Esophagus squamous epithelium (tissue), 5 donors: ENCODE data around the gene SLC1A2. TPM values are rescaled to one million over a fixed set of nuclear protein-coding genes. Genes with fewer than 3 reads are reported as not detected.

Experiments used
- DNase-seq: peaks from one replicate; lab custom pipeline; 2025; lab: John Stamatoyannopoulos, UW
- H3K27ac ChIP-seq, 4 donors: fragments of 200-600 bp; sonication (generic); one replicate each; pipeline ENCODE4 v1.5.1; 2016 to 2019; ENCODE audit warnings: mild to moderate bottlenecking in 1 of 4
- H3K27me3 ChIP-seq, 4 donors: fragments of 200-600 bp; sonication (generic); 1 replicate in 3 of 4; 2 replicates in 1 of 4; pipeline versions ENCODE4 v1.5.1 to v1.6.0; 2017 to 2021; ENCODE audit warnings: antibody characterized with exemption in 1 of 4
- H3K36me3 ChIP-seq, 3 donors: fragments of 200-600 bp; sonication (generic); one replicate each; pipeline ENCODE4 v1.5.1; 2016 to 2019
- H3K4me1 ChIP-seq, 3 donors: fragments of 200-600 bp; sonication (generic); one replicate each; pipeline ENCODE4 v1.5.1; 2017 to 2019
- H3K4me3 ChIP-seq, 4 donors: fragments of 200-600 bp; sonication (generic); 1 replicate in 3 of 4; 2 replicates in 1 of 4; pipeline ENCODE4 v1.5.1; 2016 to 2019; ENCODE audit warnings: mild to moderate bottlenecking in 2 of 4, moderate library complexity in 1 of 4
- H3K9me3 ChIP-seq, 3 donors: fragments of 200-600 bp; sonication (generic); one replicate each; pipeline ENCODE4 v1.5.1; 2016 to 2019
- POLR2A ChIP-seq, 4 donors: fragments of 450-650 bp; IDR thresholded peaks; one replicate each; pipeline ENCODE4 v1.6.1; 2017; ENCODE audit warnings: antibody characterized with exemption in 4 of 4, mild to moderate bottlenecking in 4 of 4, moderate library complexity in 3 of 4
- WGBS, 2 donors: methylation state at CpG; one replicate each; pipeline ENCODE4 v1.1.5; 2018; 5-methylcytosine and 5-hydroxymethylcytosine counted together
- intact Hi-C: fragments of 100-400 bp; cut with DNase I; formaldehyde crosslinking; loops from one replicate; pipeline ENCODE4 v1.15.0; 2022
- total RNA-seq, 4 donors: library from RNA; depleted of rRNA; stranded (reverse); fragments of >200 nt; gene quantifications; one replicate each; pipeline ENCODE4 v1.1.0, GENCODE V29; 2016
- TF ChIP-seq, protein P1 (sequence below), 6 experiments: fragments of 450-650 bp in 4 of 6; fragments of 200-600 bp in 2 of 6; sonication (generic) in 2 of 6; IDR thresholded peaks; one replicate each; pipeline ENCODE4 v1.5.1; 2016 to 2019; ENCODE audit warnings: antibody characterized with exemption in 6 of 6, mild to moderate bottlenecking in 4 of 6, moderate library complexity in 4 of 6
- donor health status: DM: yes; HTN: yes; CAD: no.

Gene SLC1A2
- total RNA-seq, 4 donors from 2014 or later, result 0.04 to 0.61 (median 0.19) TPM; not detected in 1

DNA sequence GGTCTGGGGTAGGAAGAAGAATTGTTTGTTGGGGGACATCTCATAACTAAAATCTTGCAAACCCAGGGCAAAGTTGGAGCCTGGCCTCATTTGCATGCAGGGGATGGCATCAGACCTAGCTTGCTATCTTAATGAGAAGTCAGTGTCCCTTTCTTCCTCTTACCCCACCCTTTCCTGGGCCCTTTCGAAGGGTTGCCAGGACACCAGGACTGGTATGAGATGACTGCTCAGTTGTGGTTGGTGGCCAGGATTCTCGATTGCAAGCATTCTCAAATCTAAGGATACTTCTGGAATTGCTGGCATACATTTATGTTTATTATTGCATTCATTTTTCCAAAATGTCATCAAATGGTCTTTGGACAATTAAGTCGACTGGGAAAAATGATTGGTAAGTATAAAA, 131.0 kb downstream of the SLC1A2 start:
- H3K27me3 ChIP-seq, result peaks cover 0 to 26% (median 0%) of the 10 kb centered on the region in 4 donors
- peaks cover 0 to 10% (median 3%) of the 10 kb centered on the region in 3 donors for H3K4me1 ChIP-seq
- H3K36me3 ChIP-seq, result no peaks in the 10 kb centered on the region
- H3K9me3 ChIP-seq, result no peaks in the 10 kb centered on the region
- intact Hi-C loops, result no loop called here
- TF ChIP-seq, protein P1, sequence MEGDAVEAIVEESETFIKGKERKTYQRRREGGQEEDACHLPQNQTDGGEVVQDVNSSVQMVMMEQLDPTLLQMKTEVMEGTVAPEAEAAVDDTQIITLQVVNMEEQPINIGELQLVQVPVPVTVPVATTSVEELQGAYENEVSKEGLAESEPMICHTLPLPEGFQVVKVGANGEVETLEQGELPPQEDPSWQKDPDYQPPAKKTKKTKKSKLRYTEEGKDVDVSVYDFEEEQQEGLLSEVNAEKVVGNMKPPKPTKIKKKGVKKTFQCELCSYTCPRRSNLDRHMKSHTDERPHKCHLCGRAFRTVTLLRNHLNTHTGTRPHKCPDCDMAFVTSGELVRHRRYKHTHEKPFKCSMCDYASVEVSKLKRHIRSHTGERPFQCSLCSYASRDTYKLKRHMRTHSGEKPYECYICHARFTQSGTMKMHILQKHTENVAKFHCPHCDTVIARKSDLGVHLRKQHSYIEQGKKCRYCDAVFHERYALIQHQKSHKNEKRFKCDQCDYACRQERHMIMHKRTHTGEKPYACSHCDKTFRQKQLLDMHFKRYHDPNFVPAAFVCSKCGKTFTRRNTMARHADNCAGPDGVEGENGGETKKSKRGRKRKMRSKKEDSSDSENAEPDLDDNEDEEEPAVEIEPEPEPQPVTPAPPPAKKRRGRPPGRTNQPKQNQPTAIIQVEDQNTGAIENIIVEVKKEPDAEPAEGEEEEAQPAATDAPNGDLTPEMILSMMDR (IDR thresholded peaks at IDR 0.05), result no peak
- no peak for TF ChIP-seq POLR2A (IDR thresholded peaks at IDR 0.05)
- H3K27ac ChIP-seq, result peak overlapping the region in 1 of 4 donors; percentile 34
- 57 to 59% methylated on average over 2 to 3 of the region's 3 CpGs for WGBS, 2 donors
- no peak overlapping the region for H3K4me3 ChIP-seq
- no peak for DNase-seq

DNA sequence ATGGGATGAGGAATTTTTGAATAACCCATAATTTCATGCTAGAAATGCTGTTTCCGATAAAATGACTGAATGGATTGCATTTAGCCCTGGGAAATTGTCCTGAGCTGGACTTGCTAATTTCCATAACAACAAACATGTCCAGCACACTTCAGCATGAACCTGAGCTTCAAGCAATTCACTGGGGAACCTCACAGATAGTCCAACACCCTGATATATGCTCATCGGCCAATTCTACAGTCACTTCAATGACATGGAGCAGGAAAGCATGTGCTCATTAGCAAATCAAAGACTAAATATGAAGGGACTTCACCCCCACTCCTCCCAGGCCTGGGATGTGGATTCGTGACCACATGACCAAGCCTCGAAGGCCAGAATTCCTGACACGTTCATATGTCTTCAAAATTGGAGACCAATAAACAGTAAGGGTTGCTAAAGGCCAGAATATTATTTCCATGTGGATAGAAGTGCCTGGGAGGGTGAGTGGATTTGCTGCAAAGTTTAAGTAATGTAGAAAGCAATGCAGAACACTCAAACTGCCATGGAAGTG, 131.9 kb downstream of the SLC1A2 start:
- no peak overlapping the region for H3K4me3 ChIP-seq
- no peaks in the 10 kb centered on the region for H3K9me3 ChIP-seq
- TF ChIP-seq POLR2A (IDR thresholded peaks at IDR 0.05), result no peak
- TF ChIP-seq, protein P1 (IDR thresholded peaks at IDR 0.05), result no peak
- H3K27ac ChIP-seq, result no peak overlapping the region
- peaks cover 0 to 14% (median 8%) of the 10 kb centered on the region in 3 donors for H3K4me1 ChIP-seq
- H3K36me3 ChIP-seq, result no peaks in the 10 kb centered on the region
- no peak for DNase-seq
- WGBS, 2 donors, result 83 to 85% methylated on average over 5 of the region's 5 CpGs
- peaks cover 0 to 17% (median 0%) of the 10 kb centered on the region in 4 donors for H3K27me3 ChIP-seq
- intact Hi-C loops, result no loop called here

- no peak overlapping the region for H3K27ac ChIP-seq
- TF ChIP-seq, protein P1 (IDR thresholded peaks at IDR 0.05), result no peak
- no peak for TF ChIP-seq POLR2A (IDR thresholded peaks at IDR 0.05)
- H3K9me3 ChIP-seq, result no peaks in the 10 kb centered on the region
- intact Hi-C loops, result no loop called here
- no peak for DNase-seq
- peaks cover 0 to 4% (median 0%) of the 10 kb centered on the region in 4 donors for H3K27me3 ChIP-seq
- H3K36me3 ChIP-seq, result no peaks in the 10 kb centered on the region
- H3K4me3 ChIP-seq, result no peak overlapping the region
- peaks cover 0 to 20% (median 13%) of the 10 kb centered on the region in 3 donors for H3K4me1 ChIP-seq
Measured at GRCh38 chr11:35286126-35286525, 133.2 kb downstream of the SLC1A2 start.

DNA sequence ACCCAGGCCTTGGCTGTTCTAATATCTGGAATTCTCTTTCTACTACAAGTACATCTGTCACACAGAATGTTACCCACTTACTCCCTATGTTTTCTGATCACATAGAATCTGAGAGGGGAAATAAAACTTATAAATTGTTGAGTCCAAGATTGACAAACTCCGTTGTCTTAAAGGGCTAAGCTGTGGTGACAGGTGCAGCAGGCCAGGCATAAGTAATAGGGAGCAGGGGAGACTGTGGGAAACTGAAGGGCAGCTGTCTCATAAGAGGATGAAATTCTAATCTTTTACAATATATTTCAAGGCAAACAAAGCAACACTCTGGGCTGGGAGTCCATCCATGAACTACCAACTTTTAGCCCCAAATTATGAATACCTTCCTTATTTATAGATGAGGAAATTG, 133.9 kb downstream of the SLC1A2 start:
- no peak for TF ChIP-seq POLR2A (IDR thresholded peaks at IDR 0.05)
- Histone ChIP-seq H3K9me3 (no peaks in the 10 kb centered on the region), H3K4me1 (peaks cover 0 to 22% (median 16%) of the 10 kb centered on the region in 3 donors), H3K4me3 (no peak overlapping the region), H3K27ac (no peak overlapping the region), H3K36me3 (no peaks in the 10 kb centered on the region), H3K27me3 (peaks cover 0 to 4% (median 0%) of the 10 kb centered on the region in 4 donors)
- 78 to 92% methylated on average over 1 of the region's 1 CpG for WGBS, 2 donors
- intact Hi-C loops, result no loop called here
- DNase-seq, result no peak

GRCh38 chr11:35282221-35282882, 137.0 kb downstream of the SLC1A2 start:
- Histone ChIP-seq H3K27me3 (peaks cover 0 to 2% (median 0%) of the 10 kb centered on the region in 4 donors), H3K9me3 (no peaks in the 10 kb centered on the region), H3K4me3 (no peak overlapping the region), H3K27ac (peak overlapping the region in 3 of 4 donors; percentile 72 to 87 (median 76)), H3K36me3 (no peaks in the 10 kb centered on the region), H3K4me1 (peaks cover 0 to 18% (median 14%) of the 10 kb centered on the region in 3 donors)
- DNase-seq, result no peak
- WGBS, 2 donors, result 63 to 78% methylated on average over 2 of the region's 2 CpGs
- intact Hi-C loops, result no loop called here
- no peak for TF ChIP-seq POLR2A (IDR thresholded peaks at IDR 0.05)
- TF ChIP-seq, protein P1 (IDR thresholded peaks at IDR 0.05), result no peak
